Adipocyte (in vitro differentiated cells): Measurements from ENCODE around the gene CCDC170.

ENCODE experiments used
- DNase-seq: peaks from one replicate; pipeline ENCODE4 v3.0.0-alpha.2; 2015; ENCODE audit warnings: low read depth
- H3K27me3 ChIP-seq: replicated peaks from 2 replicates; pipeline ENCODE4 v1.7.0; 2013; ENCODE audit warnings: mild to moderate bottlenecking, low read length, moderate library complexity; ENCODE audit not compliant: control insufficient read depth, insufficient read depth
- H3K36me3 ChIP-seq: 2 replicates; pipeline ENCODE4 v1.7.0; 2013; ENCODE audit warnings: low read length, mild to moderate bottlenecking, moderate library complexity; ENCODE audit not compliant: control insufficient read depth, insufficient read depth, severe bottlenecking
- H3K4me1 ChIP-seq: 2 replicates; pipeline ENCODE4 v1.7.0; 2013; ENCODE audit warnings: mild to moderate bottlenecking, low read length, moderate library complexity; ENCODE audit not compliant: control insufficient read depth, insufficient read depth
- H3K4me3 ChIP-seq: 2 replicates; pipeline ENCODE4 v1.7.0; 2013; ENCODE audit warnings: mild to moderate bottlenecking, low read length, moderate library complexity
- H3K9ac ChIP-seq: 2 replicates; pipeline ENCODE4 v1.7.0; 2013; ENCODE audit warnings: mild to moderate bottlenecking, low read length, moderate library complexity
- H3K9me3 ChIP-seq: 2 replicates; pipeline ENCODE4 v1.7.0; 2013; ENCODE audit warnings: mild to moderate bottlenecking, low read length, moderate library complexity; ENCODE audit not compliant: control insufficient read depth

The CCDC170 gene

DNA sequence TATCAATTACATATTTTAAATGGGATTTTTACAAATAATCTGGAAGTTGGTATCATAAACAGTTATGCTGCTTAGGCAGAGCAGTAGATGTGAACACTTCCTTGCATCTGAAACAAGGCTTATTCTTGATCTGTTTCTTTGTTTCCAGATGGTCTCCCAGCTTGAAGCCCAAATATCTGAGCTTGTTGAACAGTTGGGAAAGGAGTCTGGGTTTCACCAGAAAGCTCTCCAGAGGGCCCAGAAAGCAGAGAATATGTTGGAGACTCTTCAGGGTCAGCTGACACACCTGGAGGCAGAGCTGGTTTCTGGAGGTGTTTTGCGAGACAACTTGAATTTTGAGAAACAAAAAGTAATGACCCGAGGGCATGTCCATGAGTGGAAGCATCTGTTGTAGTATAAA is 91.9 kb downstream of the CCDC170 start:
- H3K36me3 ChIP-seq: no peaks in the 10 kb centered on the region
- DNase-seq: no peak
- no peaks in the 10 kb centered on the region for H3K4me1 ChIP-seq
- H3K9me3 ChIP-seq: peaks cover 2% of the 10 kb centered on the region
- H3K4me3 ChIP-seq: no peak overlapping the region
- H3K27me3 ChIP-seq: no peaks in the 10 kb centered on the region
- H3K9ac ChIP-seq: no peak overlapping the region

DNA sequence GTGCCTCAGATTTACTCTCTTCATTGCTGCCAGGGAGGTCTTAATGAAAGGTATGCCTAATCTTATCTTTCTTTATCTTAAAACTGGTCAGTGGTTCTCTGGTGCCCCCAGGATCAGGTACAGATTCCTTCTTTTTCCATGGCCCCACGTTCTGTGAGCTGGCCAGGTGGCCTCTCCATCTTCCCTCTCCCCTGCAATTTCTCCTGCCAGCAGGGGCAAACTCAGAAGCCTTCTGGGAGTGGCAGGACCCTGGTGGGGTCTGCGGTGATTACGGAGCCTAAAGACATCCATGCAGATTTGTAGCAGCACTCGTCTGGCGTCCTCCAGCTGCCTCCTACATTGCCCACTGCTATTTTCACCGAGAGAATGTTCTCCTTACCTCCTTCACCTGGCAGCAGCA is 95.8 kb downstream of the CCDC170 start:
- Histone ChIP-seq H3K36me3 (no peaks in the 10 kb centered on the region), H3K27me3 (no peaks in the 10 kb centered on the region), H3K4me3 (no peak overlapping the region), H3K9me3 (peaks cover 19% of the 10 kb centered on the region), H3K9ac (no peak overlapping the region), H3K4me1 (no peaks in the 10 kb centered on the region)
- no peak for DNase-seq

DNA sequence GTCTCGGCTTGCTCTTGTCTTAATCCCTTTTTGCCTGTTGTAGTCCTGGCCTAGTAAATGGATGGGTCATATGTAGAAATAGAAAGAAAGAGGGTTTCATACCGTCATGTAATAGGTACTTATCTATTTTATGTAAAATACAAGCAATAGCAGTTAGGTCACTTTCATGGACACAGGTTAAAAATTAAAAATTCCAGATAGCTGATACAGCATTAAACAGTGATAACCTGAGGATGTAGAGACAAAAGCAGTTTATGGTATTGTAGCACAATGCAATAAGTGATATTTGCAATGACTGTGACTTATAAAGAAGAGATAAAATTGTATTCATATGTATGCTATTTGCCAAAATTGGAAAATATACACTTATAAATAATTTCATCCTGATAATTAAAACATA is 96.9 kb downstream of the CCDC170 start:
- DNase-seq: no peak
- H3K4me3 ChIP-seq: no peak overlapping the region

DNA sequence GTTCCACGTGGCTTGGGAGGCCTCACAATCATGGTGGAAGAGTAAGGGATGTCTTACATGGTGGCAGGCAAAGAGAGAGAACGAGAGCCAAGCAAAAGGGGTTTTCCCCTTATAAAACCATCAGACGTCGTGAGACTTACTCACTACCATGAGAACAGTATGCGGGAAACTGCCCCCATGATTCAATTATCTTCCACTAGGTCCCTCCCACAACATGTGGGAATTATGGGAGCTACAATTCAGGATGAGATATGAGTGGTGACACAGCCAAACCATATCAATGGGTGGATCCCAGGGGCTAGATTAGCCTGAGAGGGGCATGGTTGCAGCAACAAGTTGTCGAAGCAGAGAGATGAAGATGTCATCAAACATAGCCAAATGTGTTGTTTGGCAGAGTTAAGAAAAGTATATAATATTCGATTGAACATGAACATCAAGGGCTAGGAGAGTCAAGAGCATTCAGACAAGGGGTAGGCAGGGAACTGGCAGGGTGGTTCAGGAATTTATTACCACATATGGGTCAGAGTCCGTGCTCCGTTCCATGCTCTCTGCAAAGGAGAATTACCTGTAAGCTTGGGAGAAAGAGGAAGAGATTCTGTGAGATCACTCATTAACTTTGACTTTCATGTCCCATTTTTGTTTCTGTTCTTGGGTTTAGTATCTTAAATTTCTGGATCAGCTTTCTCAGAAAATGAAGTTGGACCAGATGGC is 98.8 kb downstream of the CCDC170 start:
- no peaks in the 10 kb centered on the region for H3K27me3 ChIP-seq
- no peak overlapping the region for H3K4me3 ChIP-seq
- H3K36me3 ChIP-seq: no peaks in the 10 kb centered on the region
- DNase-seq: no peak
- no peaks in the 10 kb centered on the region for H3K4me1 ChIP-seq
- no peak overlapping the region for H3K9ac ChIP-seq
- peaks cover 19% of the 10 kb centered on the region for H3K9me3 ChIP-seq

More for the DNA sequence above, 96.9 kb downstream of the CCDC170 start:
- Histone ChIP-seq H3K4me1 (no peaks in the 10 kb centered on the region), H3K9ac (no peak overlapping the region), H3K9me3 (peaks cover 19% of the 10 kb centered on the region), H3K36me3 (no peaks in the 10 kb centered on the region), H3K27me3 (no peaks in the 10 kb centered on the region)

DNA sequence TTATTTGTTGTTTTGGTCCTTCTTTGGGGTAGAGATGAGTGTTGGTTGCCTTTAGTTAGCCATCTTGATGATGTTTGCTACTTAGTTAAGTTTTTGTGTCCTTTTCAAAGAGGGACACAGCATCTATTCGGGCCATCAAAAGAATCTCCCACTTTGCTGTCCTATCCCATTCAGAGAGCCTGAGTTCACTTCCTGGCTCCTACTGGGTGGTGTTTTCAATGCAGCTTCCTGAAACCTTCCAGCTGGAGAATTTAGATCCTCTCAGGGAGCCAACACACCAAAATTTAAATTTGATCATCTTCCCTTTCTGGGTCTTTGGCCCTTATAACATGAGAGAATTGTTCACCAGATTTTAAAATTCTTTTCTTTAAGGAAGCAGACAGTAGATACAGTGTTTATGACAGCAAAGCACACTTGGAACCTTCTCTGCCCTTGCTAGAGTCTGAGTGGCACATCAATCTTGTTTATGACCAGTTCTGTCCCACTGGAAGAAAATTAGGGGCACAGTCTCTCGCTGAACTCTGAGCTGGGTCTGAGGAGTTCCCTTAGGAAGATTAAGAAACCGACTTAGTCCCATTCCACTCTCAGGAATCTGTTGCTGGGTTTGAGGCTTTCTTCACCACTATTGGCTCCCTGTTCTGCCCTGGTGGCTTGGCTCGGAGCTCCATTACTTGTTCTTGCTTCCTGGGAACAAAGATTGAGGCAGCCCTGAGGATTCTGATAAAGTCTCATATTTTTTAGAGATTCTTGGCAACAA is 115.5 kb downstream of the CCDC170 start:
- Histone ChIP-seq H3K27me3 (no peaks in the 10 kb centered on the region), H3K36me3 (no peaks in the 10 kb centered on the region), H3K9ac (peak overlapping the region; percentile 4), H3K4me3 (peak overlapping the region; percentile 11), H3K4me1 (peaks cover 20% of the 10 kb centered on the region), H3K9me3 (peaks cover 10% of the 10 kb centered on the region)
- no peak for DNase-seq

DNA sequence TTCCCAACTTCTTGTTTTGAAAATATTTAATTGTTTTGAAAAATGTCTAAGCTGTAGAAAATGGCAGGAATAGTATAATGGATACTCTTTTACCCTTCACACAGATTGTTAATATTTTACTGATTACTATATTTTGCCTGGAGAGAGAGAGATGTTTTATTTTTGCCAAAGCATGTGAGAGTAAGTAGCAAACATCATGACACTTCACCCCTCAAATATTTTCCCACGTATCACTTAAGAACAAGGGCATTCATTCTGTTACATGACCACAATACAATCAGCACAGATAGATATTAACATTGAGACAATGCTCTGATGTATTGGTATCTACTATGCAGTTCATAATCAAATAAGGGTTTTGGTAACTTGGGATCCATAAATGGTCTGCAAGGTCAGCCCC is 116.5 kb downstream of the CCDC170 start:
- DNase-seq: no peak
- H3K9me3 ChIP-seq: peaks cover 10% of the 10 kb centered on the region
- H3K9ac ChIP-seq: no peak overlapping the region
- H3K36me3 ChIP-seq: no peaks in the 10 kb centered on the region
- peaks cover 20% of the 10 kb centered on the region for H3K4me1 ChIP-seq
- H3K4me3 ChIP-seq: peak overlapping the region; percentile 41
- no peaks in the 10 kb centered on the region for H3K27me3 ChIP-seq

DNA sequence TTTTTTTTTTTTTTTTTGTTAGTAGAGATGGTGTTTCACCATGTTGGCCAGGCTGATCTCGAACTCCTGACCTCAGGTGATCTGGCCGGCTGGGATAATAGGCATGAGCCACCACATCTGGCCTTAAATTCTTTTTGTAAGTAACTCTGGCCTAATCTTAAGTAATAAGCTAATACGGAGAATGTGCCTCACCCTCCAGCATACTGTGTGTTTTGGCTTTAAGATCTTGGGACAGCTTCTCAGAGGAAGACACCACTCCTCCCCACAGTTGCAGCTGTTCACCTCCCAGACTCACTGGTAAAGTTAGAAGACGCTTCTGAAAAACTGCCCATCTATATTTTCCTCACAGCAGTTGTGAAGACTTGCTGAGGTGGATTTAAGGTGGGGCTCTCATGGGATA is 120.8 kb downstream of the CCDC170 start:
- no peaks in the 10 kb centered on the region for H3K27me3 ChIP-seq
- peaks cover 15% of the 10 kb centered on the region for H3K4me1 ChIP-seq
- peaks cover 6% of the 10 kb centered on the region for H3K9me3 ChIP-seq
- no peaks in the 10 kb centered on the region for H3K36me3 ChIP-seq
- no peak overlapping the region for H3K4me3 ChIP-seq
- no peak overlapping the region for H3K9ac ChIP-seq
- DNase-seq: no peak

DNA sequence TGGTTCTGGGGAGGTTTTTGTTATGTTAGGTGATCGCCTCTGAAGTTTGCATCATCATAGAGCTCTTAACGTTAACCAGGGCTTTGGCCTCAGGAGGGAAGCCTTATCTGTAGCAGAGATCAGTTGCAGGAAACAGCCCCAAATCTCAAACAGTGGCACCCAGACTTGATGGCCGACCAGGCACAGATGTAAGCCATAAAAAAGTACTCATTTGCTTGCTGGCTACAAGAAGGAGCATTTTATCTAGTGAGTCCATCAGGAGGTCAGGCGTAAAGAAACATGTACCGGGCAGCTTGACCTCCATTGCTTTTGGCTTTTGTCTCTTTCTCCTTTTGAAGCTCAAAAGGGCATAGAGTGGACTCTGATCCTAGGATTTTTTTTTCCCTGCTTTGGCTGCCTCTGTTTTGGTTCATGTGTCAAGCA is 122.3 kb downstream of the CCDC170 start:
- Histone ChIP-seq H3K36me3 (no peaks in the 10 kb centered on the region), H3K4me3 (no peak overlapping the region), H3K9me3 (peaks cover 6% of the 10 kb centered on the region), H3K27me3 (no peaks in the 10 kb centered on the region), H3K4me1 (peaks cover 5% of the 10 kb centered on the region), H3K9ac (no peak overlapping the region)
- DNase-seq: no peak

DNA sequence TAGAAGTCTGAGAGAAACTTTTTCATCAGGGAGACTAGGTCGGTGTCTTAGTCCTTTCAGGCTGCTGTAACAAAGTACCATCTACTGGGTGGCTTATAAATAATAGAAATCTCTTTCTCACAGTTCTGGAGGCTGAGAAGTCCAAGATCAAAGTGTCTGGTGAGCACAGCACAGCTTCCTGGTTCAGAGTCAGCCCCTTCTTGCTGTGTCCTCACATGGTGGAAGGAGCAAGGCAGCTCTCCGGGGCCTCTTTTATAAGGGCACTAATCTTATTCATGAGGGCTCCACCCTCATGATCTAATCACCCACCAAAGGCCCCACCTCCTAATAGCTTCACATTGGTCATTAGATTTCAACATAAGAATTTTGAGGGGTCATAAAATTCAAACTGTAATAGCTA is 122.8 kb downstream of the CCDC170 start:
- Histone ChIP-seq H3K27me3 (no peaks in the 10 kb centered on the region), H3K4me1 (peaks cover 5% of the 10 kb centered on the region), H3K36me3 (no peaks in the 10 kb centered on the region), H3K4me3 (no peak overlapping the region), H3K9me3 (peaks cover 6% of the 10 kb centered on the region), H3K9ac (no peak overlapping the region)
- no peak for DNase-seq

DNA sequence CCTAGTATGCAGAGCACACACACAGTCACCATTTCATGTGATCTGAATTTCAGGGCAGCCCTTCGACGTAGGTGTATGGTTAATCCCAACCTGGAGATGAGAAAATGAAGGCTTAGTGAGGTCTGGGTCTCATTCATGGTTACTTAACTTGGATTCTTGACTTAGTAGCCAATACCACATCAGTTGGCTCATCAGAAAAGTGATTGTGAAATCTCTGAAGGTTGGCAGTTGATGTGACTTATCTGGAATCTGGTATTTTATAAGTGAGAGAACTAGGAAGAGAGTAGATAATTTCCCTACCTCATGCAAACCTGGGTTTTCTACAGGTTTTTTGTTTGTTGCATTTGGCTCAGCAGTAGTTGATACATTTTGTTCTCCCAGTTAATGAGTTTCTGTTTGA is 123.7 kb downstream of the CCDC170 start:
- H3K9me3 ChIP-seq: peaks cover 6% of the 10 kb centered on the region
- H3K36me3 ChIP-seq: no peaks in the 10 kb centered on the region
- no peak for DNase-seq
- H3K4me3 ChIP-seq: no peak overlapping the region
- H3K9ac ChIP-seq: no peak overlapping the region
- no peaks in the 10 kb centered on the region for H3K27me3 ChIP-seq
- H3K4me1 ChIP-seq: peaks cover 5% of the 10 kb centered on the region

DNA sequence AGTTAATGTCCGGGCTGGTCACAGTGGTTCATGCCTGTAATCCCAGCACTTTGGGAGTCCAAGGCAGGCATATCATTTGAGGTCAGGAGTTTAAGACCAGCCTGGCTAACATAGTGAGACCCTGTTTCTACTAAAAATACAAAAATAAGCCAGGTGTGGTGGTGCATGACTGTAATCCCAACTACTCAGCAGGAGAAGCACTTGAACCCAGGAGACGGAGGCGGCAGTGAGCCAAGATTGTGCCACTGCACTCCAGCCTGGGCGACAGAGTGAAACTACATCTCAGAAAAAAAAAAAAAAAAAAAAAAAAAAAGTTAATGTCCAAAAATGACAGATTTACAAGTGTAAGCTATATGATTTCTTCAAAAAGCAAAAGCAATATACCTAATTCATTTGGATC is 124.9 kb downstream of the CCDC170 start:
- DNase-seq: no peak
- Histone ChIP-seq H3K4me1 (peaks cover 5% of the 10 kb centered on the region), H3K9me3 (peaks cover 6% of the 10 kb centered on the region), H3K4me3 (no peak overlapping the region), H3K36me3 (no peaks in the 10 kb centered on the region), H3K9ac (no peak overlapping the region), H3K27me3 (no peaks in the 10 kb centered on the region)
